ENCODE data around the gene LCLAT1.

DNA sequence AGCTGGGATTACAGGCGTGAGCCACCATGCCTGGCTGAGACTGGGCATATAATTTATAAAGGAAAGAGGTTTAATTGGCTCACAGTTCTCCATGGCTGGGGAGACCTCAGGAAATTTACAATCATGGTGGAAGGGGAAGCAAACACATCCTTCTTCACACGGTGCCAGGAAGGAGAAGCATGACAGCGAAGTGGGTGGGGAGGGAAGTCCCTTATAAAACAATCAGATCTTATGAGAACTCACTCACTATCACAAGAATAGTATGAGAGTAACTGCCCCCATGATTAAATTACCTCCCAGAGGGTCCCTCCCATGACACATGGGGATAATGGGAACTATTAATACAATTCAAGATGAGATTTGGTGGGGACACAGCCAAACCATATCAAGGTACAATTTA is 7.8 kb upstream of the LCLAT1 start:
- TF ChIP-seq, protein P1, sequence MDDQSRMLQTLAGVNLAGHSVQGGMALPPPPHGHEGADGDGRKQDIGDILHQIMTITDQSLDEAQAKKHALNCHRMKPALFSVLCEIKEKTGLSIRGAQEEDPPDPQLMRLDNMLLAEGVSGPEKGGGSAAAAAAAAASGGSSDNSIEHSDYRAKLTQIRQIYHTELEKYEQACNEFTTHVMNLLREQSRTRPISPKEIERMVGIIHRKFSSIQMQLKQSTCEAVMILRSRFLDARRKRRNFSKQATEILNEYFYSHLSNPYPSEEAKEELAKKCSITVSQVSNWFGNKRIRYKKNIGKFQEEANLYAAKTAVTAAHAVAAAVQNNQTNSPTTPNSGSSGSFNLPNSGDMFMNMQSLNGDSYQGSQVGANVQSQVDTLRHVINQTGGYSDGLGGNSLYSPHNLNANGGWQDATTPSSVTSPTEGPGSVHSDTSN (IDR thresholded peaks at IDR 0.05): no peak
- TF ChIP-seq, protein P2, sequence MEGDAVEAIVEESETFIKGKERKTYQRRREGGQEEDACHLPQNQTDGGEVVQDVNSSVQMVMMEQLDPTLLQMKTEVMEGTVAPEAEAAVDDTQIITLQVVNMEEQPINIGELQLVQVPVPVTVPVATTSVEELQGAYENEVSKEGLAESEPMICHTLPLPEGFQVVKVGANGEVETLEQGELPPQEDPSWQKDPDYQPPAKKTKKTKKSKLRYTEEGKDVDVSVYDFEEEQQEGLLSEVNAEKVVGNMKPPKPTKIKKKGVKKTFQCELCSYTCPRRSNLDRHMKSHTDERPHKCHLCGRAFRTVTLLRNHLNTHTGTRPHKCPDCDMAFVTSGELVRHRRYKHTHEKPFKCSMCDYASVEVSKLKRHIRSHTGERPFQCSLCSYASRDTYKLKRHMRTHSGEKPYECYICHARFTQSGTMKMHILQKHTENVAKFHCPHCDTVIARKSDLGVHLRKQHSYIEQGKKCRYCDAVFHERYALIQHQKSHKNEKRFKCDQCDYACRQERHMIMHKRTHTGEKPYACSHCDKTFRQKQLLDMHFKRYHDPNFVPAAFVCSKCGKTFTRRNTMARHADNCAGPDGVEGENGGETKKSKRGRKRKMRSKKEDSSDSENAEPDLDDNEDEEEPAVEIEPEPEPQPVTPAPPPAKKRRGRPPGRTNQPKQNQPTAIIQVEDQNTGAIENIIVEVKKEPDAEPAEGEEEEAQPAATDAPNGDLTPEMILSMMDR (IDR thresholded peaks at IDR 0.05): no peak
